Kidney capillary endothelial cell (primary cell): ENCODE measurements around the gene PIKFYVE.
"Not testable (repeated sequence)": the region's sequence is repeated elsewhere in the genome, so short reads cannot be mapped to it uniquely, and the experiment has no call there.

Experiments used
- DNase-seq: peaks from one replicate; pipeline ENCODE4 v3.0.0-alpha.2; 2018; ENCODE audit warnings: low spot score

The PIKFYVE gene, protein sequence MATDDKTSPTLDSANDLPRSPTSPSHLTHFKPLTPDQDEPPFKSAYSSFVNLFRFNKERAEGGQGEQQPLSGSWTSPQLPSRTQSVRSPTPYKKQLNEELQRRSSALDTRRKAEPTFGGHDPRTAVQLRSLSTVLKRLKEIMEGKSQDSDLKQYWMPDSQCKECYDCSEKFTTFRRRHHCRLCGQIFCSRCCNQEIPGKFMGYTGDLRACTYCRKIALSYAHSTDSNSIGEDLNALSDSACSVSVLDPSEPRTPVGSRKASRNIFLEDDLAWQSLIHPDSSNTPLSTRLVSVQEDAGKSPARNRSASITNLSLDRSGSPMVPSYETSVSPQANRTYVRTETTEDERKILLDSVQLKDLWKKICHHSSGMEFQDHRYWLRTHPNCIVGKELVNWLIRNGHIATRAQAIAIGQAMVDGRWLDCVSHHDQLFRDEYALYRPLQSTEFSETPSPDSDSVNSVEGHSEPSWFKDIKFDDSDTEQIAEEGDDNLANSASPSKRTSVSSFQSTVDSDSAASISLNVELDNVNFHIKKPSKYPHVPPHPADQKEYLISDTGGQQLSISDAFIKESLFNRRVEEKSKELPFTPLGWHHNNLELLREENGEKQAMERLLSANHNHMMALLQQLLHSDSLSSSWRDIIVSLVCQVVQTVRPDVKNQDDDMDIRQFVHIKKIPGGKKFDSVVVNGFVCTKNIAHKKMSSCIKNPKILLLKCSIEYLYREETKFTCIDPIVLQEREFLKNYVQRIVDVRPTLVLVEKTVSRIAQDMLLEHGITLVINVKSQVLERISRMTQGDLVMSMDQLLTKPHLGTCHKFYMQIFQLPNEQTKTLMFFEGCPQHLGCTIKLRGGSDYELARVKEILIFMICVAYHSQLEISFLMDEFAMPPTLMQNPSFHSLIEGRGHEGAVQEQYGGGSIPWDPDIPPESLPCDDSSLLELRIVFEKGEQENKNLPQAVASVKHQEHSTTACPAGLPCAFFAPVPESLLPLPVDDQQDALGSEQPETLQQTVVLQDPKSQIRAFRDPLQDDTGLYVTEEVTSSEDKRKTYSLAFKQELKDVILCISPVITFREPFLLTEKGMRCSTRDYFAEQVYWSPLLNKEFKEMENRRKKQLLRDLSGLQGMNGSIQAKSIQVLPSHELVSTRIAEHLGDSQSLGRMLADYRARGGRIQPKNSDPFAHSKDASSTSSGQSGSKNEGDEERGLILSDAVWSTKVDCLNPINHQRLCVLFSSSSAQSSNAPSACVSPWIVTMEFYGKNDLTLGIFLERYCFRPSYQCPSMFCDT (N-terminal part only)

DNA sequence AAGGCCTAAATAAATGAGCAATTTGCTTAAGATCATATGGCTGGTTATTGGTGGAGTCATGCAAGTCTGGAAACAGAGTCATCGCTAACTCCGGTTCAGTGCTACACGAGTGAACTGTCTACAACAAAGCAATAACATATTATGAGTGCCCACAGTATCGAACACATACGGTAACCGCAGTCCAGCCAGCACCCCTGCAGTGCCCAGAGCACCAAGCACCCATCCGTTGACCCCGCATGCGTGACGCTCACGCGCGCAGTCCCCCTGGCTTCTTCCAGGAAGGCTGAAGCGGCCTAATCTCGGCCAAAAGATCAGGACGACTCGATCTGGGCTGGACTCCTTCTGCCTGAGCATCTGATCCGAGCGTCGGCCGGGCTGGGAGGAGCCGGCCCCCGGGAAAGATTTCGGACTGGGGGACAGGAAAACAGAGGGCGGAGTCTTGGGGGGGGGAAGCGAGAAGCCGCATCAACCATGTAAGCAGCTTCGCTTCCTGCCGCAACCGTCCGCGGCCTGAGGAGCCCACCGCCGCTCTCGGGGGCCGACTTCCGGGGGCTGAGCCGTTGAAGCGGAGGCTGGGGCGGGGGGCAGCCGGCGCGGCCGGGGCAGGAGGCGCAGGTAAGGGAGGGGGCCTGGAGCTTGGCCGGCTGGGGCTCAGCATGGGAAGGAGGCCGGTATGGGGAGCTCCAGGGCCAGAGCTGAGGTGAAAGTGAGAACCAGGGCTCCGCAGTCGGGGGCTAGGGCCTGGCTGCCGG lies at the start of gene PIKFYVE:
PIKFYVE (plus strand) TSS at position 455 of the 752 bp plus-strand sequence. CDS start 5,265 bp downstream, outside the sequence.
- DNase-seq, result peak; percentile 90

DNA sequence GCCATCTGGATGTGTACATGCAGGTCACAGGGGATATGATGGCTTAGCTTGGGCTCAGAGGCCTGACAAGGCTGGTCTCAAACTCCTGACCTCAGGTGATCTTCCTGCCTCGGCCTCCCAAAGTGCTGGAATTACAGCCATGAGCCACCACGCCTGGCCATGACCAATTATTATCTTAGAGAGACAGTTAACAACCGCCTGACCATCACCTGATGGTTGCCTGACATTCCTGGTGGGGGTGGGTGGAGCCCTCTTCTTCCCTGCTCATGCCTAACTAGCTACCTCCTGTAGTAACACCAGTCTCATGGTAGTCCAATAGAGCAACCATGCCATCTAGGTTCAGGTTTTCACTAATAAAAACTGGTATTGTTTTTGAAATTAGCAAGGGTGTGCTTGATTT lies 44.2 kb upstream of the PIKFYVE start:
- DNase-seq, result not testable (repeated sequence)

DNA sequence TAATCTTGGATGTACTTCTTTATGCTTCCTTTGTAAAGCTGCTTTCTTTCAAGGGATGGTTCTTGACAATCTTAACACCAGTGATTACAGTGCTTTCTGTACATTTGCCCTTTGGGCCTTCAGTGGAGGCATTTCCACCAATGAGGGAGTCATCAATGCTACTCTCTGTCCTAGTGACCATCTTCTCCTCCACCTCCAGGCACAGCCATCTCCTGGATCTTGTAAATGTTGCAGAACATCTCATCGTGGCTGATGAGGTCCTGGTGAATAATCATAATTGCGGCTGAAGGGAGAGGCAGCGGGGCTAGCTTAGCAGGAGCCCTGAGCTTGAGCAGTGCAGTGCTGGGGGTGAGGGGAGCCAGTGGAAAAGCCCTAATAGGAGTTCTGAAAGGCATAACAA lies 43.7 kb upstream of the PIKFYVE start:
- no peak for DNase-seq

- no peak for DNase-seq
Measured at GRCh38 chr2:208224802-208225201, 41.3 kb upstream of the PIKFYVE start.

GRCh38 chr2:208227581-208228232 lies 38.3 kb upstream of the PIKFYVE start:
- no peak for DNase-seq

GRCh38 chr2:208228476-208228875 lies 37.6 kb upstream of the PIKFYVE start:
- no peak for DNase-seq

- DNase-seq, result no peak
Measured at GRCh38 chr2:208234786-208235185, 31.3 kb upstream of the PIKFYVE start.

DNA sequence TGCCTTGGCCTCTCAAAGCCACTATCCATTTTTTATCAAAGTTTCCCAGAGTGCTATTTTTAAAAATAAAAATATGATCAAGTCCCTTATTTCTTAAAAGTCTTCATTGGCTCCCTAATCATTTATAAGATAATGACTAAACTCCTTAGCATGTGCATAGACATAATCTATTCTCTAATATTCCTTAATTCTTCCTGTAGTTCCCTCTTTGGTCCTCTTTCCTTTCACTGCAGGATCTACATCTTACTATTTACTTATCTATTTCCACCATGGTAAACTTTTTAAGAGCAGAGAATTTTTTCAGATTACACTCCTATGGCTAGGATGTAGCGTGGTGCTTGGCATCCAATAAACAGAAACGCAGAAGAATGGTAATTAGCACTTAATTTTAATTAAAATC lies 30.2 kb upstream of the PIKFYVE start:
- no peak for DNase-seq

- DNase-seq, result no peak
Measured at GRCh38 chr2:208239770-208240493, 26.1 kb upstream of the PIKFYVE start.

- DNase-seq, result no peak
Measured at GRCh38 chr2:208240619-208241209, 25.3 kb upstream of the PIKFYVE start.

- no peak for DNase-seq
Measured at GRCh38 chr2:208244422-208244821, 21.6 kb upstream of the PIKFYVE start.

- DNase-seq, result no peak
Measured at GRCh38 chr2:208245746-208246145, 20.3 kb upstream of the PIKFYVE start.

- no peak for DNase-seq
Measured at GRCh38 chr2:208248601-208249000, 17.5 kb upstream of the PIKFYVE start.

DNA sequence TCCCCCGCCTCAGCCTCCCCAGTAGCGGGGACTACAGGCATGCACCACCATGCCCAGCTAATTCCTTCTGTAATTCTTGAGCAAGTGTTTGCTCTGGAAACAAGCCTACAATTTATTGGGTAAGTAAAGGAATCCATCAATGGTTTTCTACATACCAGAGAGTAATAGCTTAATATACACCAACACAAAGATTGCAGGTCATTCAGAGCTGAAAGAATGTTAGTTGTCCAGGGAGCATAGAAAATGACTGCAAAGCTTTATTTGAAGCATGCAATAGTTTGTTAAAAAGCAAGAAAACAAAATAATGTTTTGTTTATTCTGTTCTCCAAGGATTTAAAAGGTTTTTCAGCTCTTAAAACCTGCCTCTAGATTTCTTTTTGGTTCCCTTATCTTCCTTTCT lies 16.8 kb upstream of the PIKFYVE start:
- DNase-seq, result no peak

DNA sequence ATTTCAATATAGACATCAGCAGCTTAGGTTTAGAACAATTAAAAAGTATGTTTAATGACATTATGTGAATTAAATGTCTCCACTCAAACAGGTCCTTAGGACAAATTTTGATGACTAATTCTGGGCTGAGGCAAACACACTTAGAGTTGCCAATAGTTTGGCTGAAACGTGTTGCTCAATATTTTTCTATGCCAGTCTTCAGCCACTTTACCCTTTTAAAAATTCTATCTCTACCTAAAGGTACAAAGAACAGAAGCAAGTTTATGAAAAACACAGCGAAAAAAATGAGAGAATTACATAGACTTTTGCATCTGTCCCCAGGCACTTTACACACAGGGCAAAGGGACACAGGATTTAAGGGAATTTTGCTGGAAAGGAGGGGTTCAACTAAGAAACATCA lies 15.7 kb upstream of the PIKFYVE start:
- DNase-seq, result no peak

- DNase-seq, result no peak
Measured at GRCh38 chr2:208251098-208251497, 15.0 kb upstream of the PIKFYVE start.

DNA sequence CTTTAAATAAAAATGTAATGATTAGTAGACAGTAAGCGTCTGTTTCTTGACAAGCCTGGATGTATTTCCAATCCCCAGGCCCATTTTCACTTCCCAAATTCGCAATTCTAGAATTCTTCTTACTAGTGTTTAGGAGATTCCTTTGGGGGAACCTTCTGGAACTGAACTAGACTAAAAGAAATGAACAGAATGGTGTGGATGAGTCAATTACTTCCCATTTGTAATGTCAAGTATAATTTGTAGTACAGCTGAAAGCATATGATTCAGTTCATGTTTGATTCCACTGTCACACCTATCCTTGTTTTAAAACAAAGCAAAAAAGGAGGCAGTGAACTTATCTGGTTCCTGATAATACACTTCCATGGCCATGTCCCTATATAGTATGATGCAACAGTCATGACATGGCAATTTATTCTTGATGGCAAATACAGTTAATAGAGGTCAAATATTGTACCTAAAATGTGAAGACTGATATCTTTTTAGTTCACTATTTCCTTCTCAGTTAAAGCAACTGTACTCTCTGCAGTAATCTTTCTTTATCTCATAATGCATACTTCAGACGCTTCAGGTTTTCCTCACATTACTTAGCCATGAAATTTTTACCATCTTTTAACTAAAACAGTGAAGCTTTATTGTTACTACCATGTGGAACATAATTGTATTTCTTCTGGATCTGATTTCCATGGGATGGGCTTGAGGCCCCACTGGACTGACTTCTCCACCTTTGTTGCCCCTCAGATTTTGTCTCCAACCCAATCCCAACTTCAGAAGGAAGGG lies 13.2 kb upstream of the PIKFYVE start:
- DNase-seq, result no peak

- DNase-seq, result no peak
Measured at GRCh38 chr2:208253600-208254117, 12.4 kb upstream of the PIKFYVE start.
